RWPE2 (cell line): ENCODE measurements around the gene CCDC138.

Experiments used
- ATAC-seq: fragments of 200-7000 bp; cut with Tn5 transposase; 3 replicates; pipeline ENCODE4 v1.9.1; 2021; ENCODE audit warnings: low read depth
- DNase-seq: peaks from one replicate; pipeline ENCODE4 v3.0.0-alpha.2; 2020; ENCODE audit warnings: low spot score
- H3K27ac ChIP-seq: fragments of 450-650 bp; 2 replicates; pipeline ENCODE4 v1.5.1; 2017; ENCODE audit warnings: mild to moderate bottlenecking; ENCODE audit not compliant: poor library complexity, severe bottlenecking
- H3K27me3 ChIP-seq: fragments of 250-450 bp; sonication (Bioruptor Pico); 2 replicates; pipeline ENCODE4 v1.5.1; 2021; ENCODE audit warnings: mild to moderate bottlenecking, moderate library complexity; ENCODE audit not compliant: insufficient read depth, poor library complexity, severe bottlenecking
- H3K36me3 ChIP-seq: fragments of 250-450 bp; sonication (Bioruptor Pico); 2 replicates; pipeline ENCODE4 v1.5.1; 2020; ENCODE audit warnings: low read depth, mild to moderate bottlenecking, moderate library complexity
- H3K4me1 ChIP-seq: fragments of 250-450 bp; sonication (Bioruptor Pico); 2 replicates; pipeline ENCODE4 v1.5.1; 2021; ENCODE audit warnings: mild to moderate bottlenecking, moderate library complexity; ENCODE audit not compliant: insufficient read depth, poor library complexity, severe bottlenecking
- H3K4me3 ChIP-seq: fragments of 250-450 bp; sonication (Bioruptor Pico); 2 replicates; pipeline ENCODE4 v1.5.1; 2021; ENCODE audit warnings: mild to moderate bottlenecking, moderate library complexity; ENCODE audit not compliant: severe bottlenecking
- H3K9me3 ChIP-seq: fragments of 250-450 bp; sonication (Bioruptor Pico); 2 replicates; pipeline ENCODE4 v1.5.1; 2021; ENCODE audit warnings: mild to moderate bottlenecking, moderate library complexity; ENCODE audit not compliant: severe bottlenecking
- TF ChIP-seq, protein P1 (sequence below): fragments of 450-650 bp; IDR thresholded peaks from one replicate; pipeline ENCODE4 v1.5.1; 2017; ENCODE audit warnings: mild to moderate bottlenecking, moderate library complexity; ENCODE audit not compliant: poor library complexity, severe bottlenecking

The CCDC138 gene

GRCh38 chr2:108825736-108826135, 39.2 kb downstream of the CCDC138 start:
- Histone ChIP-seq H3K36me3 (no peaks in the 10 kb centered on the region; the same call in 1 of the 2 replicates), H3K27me3 (no peaks in the 10 kb centered on the region), H3K9me3 (no peaks in the 10 kb centered on the region), H3K4me1 (no peaks in the 10 kb centered on the region), H3K4me3 (no peak overlapping the region), H3K27ac (no peak overlapping the region)
- TF ChIP-seq, protein P1, sequence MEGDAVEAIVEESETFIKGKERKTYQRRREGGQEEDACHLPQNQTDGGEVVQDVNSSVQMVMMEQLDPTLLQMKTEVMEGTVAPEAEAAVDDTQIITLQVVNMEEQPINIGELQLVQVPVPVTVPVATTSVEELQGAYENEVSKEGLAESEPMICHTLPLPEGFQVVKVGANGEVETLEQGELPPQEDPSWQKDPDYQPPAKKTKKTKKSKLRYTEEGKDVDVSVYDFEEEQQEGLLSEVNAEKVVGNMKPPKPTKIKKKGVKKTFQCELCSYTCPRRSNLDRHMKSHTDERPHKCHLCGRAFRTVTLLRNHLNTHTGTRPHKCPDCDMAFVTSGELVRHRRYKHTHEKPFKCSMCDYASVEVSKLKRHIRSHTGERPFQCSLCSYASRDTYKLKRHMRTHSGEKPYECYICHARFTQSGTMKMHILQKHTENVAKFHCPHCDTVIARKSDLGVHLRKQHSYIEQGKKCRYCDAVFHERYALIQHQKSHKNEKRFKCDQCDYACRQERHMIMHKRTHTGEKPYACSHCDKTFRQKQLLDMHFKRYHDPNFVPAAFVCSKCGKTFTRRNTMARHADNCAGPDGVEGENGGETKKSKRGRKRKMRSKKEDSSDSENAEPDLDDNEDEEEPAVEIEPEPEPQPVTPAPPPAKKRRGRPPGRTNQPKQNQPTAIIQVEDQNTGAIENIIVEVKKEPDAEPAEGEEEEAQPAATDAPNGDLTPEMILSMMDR, result no peak
- ATAC-seq (no peak), DNase-seq (no peak)

DNA sequence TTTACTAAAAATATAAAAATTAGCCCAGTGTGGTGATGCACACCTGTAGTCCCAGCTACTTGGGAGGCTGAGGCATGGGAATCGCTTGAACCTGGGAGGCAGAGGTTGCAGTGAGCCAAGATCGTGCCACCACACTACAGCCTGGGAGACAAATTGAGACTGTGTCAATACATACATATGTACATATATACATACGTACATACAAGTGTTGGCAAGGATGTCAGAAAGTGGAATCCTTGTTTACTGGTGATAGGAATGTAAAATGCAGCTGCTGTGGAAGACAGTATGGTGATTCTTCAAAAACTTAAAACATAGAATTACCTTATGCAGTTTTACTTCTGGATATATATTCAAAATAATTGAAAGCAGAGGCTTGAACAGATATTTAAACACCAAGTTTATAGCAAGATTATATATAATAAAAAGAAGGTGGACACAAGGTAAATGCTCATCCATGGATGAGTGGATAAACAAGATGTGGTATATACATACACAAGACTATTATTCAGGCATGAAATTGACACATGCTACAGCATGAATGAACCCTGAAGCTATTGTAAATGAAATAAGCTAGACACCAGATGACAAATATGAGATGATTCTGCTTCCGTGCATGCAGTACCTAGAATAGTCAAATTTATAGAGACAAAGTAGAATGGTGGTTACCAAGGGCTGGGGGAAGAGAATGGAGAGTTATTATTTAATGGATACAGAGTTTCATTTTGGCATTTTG, 43.2 kb downstream of the CCDC138 start:
- H3K9me3 ChIP-seq, result no peaks in the 10 kb centered on the region
- H3K27ac ChIP-seq, result no peak overlapping the region
- no peaks in the 10 kb centered on the region for H3K4me1 ChIP-seq
- ATAC-seq, result no peak
- no peak overlapping the region for H3K4me3 ChIP-seq
- no peaks in the 10 kb centered on the region for H3K27me3 ChIP-seq
- H3K36me3 ChIP-seq, result no peaks in the 10 kb centered on the region
- DNase-seq, result no peak
- TF ChIP-seq, protein P1, result no peak

- Histone ChIP-seq H3K9me3 (no peaks in the 10 kb centered on the region), H3K4me1 (no peaks in the 10 kb centered on the region)
- ATAC-seq, result no peak
Measured at GRCh38 chr2:108833219-108833618, 46.6 kb downstream of the CCDC138 start.

DNA sequence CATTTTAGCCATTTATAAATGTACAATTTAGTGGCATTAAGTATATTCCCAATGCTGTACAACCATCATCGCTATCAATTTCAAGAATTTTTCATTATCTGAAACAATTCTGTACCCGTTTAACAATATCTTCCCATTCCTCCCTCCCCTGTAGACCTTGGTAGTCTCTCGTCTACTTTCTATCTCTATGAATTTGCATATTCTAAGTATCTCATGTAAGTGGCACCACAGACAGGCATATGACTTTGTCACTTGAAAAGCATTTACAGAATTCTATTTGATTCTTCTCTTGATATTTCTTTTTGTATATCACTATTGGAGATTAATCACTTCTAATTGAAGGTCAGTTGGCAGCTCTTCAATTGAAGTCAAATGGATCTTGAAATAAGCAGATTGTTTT, 48.0 kb downstream of the CCDC138 start:
- ATAC-seq (no peak), DNase-seq (no peak)
- Histone ChIP-seq H3K4me3 (no peak overlapping the region), H3K27me3 (no peaks in the 10 kb centered on the region), H3K9me3 (no peaks in the 10 kb centered on the region), H3K27ac (no peak overlapping the region), H3K36me3 (peaks cover 7% of the 10 kb centered on the region; the same call in 1 of the 2 replicates), H3K4me1 (no peaks in the 10 kb centered on the region)
- TF ChIP-seq, protein P1, result no peak

More at GRCh38 chr2:108833219-108833618, 46.6 kb downstream of the CCDC138 start:
- H3K27ac ChIP-seq, result no peak overlapping the region
- H3K36me3 ChIP-seq, result peaks cover 5% of the 10 kb centered on the region; the same call in 1 of the 2 replicates
- DNase-seq, result no peak
- TF ChIP-seq, protein P1, result no peak
- H3K27me3 ChIP-seq, result no peaks in the 10 kb centered on the region
- no peak overlapping the region for H3K4me3 ChIP-seq

DNA sequence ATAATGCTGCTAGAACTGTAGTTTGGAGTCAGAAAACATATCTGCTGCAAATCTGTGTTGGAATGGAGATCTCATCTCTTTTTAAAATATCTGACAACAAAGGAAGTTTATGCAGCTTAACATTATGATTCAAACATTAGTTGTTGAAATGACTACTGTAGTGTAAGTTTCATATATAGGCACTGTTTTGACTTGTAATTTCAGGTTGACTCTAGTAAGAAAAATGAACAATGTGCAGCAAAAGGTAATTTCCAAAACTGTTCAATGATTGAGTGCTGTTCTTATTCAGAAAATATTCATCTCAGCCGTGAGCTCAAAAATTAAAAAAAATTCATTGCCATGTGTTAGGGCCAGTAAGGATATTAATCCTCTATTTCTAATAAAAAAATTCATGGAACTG, 48.5 kb downstream of the CCDC138 start:
- no peak overlapping the region for H3K4me3 ChIP-seq
- no peak overlapping the region for H3K27ac ChIP-seq
- DNase-seq (no peak), ATAC-seq (no peak)
- TF ChIP-seq, protein P1, result no peak
- H3K4me1 ChIP-seq, result no peaks in the 10 kb centered on the region
- H3K36me3 ChIP-seq, result peaks cover 10% of the 10 kb centered on the region
- no peaks in the 10 kb centered on the region for H3K27me3 ChIP-seq
- no peaks in the 10 kb centered on the region for H3K9me3 ChIP-seq
